ENCODE results near the gene AFF4.

- no peak for TF ChIP-seq CTCF (IDR thresholded peaks at IDR 0.05)
- no peak for TF ChIP-seq POLR2A (IDR thresholded peaks at IDR 0.05)
Measured at GRCh38 chr5:132895719-132896305, 67.6 kb downstream of the AFF4 start.

Measured in transverse colon (tissue), 3 donors.